ENCODE measurements around the gene UVRAG.

GRCh38 chr11:75800136-75800675, 14.8 kb upstream of the UVRAG start:
- TF ChIP-seq CTCF (IDR thresholded peaks at IDR 0.05) (no peak), POLR2AphosphoS5 (IDR thresholded peaks at IDR 0.05; ENCODE audit: insufficient read depth in 1 of 2, low read depth in 1 of 2) (no peak), POLR2A (IDR thresholded peaks at IDR 0.05) (no peak)
